Measurements from ENCODE around the gene TPRA1.

GRCh38 chr3:127529346-127530188, 61.0 kb downstream of the TPRA1 start:
- TF ChIP-seq CTCF (conservative IDR thresholded peaks at IDR 0.05) (no peak), EZH2 (IDR thresholded peaks at IDR 0.05; ENCODE audit: low read depth) (no peak)

Data from PC-9 (cell line).